IPS-11a (cell line): ENCODE results near the gene ALDH3B1.

ENCODE experiments used
- H3K4me3 ChIP-seq: one replicate; pipeline ENCODE4 v1.5.1; 2013; ENCODE audit warnings: low read depth, low read length, control low read depth

ALDH3B1 gene

DNA sequence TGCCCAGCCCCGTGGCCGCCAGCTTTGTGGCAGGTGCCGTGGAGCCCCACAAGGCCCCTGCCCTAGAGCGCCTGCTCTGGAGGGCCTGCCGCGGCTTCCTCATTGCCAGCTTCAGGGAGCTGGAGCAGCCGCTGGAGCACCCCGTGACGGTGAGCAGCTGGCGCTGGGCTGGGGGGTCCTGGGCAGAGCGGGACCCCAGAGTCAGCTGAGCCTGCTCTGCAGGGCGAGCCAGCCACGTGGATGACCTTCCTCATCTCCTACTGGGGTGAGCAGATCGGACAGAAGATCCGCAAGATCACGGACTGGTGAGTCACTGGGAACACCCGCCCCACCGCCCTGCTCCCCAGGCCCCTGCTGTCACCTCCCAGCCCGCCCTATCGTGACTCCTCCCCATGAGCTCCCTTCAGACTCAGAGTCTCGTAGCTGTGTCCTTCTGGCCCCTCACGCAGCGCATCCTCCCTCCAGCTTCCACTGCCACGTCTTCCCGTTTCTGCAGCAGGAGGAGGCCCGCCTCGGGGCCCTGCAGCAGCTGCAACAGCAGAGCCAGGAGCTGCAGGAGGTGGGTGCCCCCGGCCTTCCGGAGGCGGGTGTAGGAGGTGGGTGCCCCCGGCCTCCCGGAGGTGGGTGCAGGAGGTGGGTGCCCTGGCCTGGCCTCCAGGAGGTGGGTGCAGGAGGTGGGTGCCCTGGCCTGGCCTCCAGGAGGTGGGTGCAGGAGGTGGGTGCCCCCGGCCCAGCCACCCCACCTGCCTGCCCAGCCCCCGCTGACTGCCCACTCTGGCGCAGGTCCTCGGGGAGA lies 33.4 kb downstream of the ALDH3B1 start:
- H3K4me3 ChIP-seq = no peak overlapping the region

DNA sequence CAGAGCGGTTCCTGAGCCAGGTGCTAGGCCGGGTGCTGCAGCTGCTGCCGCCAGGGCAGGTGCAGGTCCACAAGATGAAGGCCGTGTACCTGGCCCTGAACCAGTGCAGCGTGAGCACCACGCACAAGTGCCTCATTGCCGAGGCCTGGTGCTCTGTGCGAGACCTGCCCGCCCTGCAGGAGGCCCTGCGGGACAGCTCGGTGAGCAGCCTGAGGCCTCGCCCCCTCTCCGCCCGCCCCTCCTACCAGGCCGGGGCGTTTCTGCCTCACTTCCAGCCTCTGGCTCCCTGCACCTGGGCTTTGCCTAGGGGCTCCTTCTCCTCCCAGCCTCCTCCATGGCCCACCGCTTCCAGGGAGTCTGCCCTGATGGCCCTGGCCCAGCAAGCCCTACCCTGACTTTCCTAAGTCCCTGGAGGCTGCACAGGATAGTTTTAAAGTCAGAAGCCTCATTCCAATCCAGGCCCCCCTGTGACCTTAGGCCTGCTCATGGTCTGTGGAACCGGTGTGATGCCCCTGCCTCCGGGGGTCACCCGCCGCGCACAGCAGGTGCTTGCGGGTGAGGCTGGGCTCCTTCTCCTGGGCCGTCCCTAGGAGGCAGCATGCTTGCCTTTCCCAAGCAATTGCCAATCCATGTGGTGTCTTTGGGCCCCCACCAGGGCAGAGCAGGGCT lies 34.2 kb downstream of the ALDH3B1 start:
- H3K4me3 ChIP-seq = no peak overlapping the region

DNA sequence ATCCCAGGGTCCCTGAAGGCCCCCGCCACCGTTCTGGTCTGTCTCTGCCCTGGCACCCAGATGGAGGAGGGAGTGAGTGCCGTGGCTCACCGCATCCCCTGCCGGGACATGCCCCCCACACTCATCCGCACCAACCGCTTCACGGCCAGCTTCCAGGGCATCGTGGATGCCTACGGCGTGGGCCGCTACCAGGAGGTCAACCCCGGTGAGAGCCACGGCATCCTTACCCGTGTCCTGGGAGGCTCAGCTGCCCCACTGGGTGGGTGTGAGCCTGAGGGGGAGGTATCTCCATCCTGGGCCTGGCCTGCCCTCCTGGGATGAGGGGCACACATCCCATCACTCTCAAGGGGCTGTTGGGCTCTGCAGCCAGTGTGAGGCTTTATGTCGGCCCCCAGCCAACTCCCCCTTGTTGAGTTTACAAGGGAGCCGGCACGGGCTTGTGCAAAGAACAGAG lies 34.8 kb downstream of the ALDH3B1 start:
- H3K4me3 ChIP-seq = no peak overlapping the region

DNA sequence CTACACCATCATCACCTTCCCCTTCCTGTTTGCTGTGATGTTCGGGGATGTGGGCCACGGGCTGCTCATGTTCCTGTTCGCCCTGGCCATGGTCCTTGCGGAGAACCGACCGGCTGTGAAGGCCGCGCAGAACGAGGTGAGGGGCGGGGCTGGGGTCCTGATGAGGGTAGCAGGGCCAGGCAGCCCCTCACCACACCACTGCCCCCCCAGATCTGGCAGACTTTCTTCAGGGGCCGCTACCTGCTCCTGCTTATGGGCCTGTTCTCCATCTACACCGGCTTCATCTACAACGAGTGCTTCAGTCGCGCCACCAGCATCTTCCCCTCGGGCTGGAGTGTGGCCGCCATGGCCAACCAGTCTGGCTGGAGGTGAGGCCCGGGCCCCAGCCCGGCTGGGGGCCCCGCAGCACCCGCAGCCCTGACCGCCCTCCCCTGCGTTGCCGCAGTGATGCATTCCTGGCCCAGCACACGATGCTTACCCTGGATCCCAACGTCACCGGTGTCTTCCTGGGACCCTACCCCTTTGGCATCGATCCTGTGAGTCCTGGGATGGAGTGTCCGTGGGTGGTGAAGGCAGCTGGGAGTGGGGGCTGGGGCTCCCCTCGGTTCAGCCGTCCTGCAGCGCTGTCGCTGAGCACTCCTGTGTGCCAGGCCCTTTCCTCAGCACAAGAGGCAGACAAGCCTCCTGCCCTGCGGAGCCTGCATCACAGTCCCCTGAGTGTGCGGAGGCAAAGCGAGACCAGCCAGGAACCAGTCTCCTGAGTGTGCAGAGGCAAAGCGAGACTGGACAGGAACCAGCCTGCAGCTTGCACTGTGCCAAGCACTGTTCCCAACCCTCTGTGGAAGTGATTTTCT lies 37.5 kb downstream of the ALDH3B1 start:
- H3K4me3 ChIP-seq = no peak overlapping the region

DNA sequence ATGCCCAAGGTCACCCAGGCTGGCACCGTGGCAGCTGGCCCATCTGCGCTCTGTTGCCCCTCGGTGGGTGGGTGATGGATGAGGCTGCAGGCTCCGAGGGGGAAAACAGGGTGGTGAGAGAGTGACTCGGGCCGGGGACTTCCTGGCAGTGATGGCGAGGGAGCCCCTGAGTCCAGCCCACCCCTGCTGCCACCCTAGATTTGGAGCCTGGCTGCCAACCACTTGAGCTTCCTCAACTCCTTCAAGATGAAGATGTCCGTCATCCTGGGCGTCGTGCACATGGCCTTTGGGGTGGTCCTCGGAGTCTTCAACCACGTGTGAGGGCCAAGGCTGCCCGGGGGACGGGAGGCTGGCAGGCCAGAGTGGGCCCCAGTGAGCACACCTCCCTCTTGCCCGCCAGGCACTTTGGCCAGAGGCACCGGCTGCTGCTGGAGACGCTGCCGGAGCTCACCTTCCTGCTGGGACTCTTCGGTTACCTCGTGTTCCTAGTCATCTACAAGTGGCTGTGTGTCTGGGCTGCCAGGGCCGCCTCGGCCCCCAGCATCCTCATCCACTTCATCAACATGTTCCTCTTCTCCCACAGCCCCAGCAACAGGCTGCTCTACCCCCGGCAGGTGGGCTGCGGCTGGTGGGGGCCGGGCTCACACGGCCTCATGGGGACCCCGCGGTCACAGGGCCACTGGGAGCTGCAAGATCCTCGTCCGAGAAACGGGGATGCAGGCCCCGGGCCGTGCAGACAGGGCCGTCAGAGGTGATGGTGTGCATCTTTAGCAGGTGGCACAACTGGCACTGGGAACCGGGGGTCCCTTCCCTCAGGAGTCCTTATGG lies 38.8 kb downstream of the ALDH3B1 start:
- H3K4me3 ChIP-seq = no peak overlapping the region

DNA sequence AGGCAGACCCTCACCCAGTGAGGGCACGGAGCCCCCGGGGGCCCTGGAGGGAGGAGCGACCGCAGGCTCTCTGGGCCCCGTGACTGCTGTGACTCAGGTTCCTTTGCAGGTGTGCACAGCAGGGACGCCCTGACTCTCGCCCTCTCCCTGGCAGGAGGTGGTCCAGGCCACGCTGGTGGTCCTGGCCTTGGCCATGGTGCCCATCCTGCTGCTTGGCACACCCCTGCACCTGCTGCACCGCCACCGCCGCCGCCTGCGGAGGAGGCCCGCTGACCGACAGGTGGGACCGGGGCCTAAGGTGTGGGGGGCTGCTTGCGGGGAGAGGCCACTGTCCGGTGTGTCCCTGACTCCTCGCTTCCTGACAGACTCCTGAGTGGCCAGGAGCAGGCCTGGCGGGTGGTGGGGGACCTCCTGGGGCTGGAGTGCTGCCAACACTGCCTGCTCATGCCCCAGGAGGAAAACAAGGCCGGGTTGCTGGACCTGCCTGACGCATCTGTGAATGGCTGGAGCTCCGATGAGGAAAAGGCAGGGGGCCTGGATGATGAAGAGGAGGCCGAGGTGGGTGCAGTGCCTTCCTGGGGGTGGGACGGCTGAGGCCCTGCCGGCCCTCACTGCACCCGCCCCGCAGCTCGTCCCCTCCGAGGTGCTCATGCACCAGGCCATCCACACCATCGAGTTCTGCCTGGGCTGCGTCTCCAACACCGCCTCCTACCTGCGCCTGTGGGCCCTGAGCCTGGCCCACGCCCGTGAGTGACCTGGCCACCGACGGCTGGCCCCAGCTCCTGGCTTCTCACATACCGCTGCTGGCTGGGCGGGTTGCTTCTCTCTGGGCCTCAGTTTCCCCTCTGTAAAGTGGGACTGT lies 39.6 kb downstream of the ALDH3B1 start:
- no peak overlapping the region for H3K4me3 ChIP-seq

DNA sequence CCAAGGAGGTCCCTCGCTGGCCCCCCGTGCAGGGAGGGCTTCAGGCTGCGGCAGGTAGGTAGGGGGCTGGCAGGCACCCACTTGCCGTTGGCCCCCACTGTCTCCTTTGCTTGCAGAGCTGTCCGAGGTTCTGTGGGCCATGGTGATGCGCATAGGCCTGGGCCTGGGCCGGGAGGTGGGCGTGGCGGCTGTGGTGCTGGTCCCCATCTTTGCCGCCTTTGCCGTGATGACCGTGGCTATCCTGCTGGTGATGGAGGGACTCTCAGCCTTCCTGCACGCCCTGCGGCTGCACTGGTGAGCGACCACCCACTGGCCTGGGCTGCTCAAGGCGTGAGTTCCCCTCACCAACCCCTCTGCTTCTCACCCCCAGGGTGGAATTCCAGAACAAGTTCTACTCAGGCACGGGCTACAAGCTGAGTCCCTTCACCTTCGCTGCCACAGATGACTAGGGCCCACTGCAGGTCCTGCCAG lies 40.3 kb downstream of the ALDH3B1 start:
- H3K4me3 ChIP-seq = no peak overlapping the region

DNA sequence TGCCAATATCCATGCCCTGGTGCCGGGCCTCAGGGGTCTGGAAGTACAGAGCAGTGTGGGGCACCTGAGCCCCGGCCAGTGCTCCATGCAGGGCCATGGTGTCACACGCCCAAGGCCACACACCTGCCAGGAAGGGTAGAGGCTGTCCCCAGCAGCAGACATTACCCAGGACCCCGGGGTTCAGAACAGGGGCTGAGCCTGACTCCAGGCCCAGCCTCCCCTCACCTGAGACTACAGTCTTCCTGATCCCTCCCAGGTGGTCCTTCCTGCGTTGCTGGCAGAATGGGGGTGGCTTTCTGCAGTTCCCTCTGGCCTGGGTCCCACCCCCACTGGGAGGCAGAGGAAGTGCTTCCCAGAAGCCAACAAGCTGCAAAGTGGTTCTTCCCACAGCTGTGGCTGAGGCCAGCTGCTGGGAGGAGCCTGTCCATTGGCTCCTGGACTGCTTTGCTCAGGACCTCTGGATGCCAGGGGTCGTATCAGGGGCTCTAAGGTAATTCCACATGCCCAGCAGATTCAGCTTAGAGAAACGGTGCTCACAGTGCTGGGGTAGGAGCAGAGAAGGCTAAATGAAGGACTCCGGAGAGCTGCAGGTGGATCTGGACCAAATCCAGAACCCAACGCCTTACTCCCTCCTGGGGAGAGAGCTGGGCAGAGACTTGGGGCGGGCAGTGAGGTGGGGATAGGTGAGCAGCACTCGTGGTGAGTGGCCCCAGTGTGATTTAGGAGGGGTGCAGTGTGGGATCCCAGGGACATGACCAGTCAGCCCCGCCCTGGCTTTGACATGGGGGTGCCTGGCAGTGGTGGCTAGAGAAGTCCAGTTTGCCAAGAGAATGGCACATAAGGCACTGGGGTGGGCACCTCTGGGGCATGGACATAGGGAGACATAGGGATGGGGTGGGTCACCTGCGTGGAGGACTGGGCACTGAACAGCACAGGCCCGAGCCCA lies 41.3 kb downstream of the ALDH3B1 start:
- H3K4me3 ChIP-seq = no peak overlapping the region

DNA sequence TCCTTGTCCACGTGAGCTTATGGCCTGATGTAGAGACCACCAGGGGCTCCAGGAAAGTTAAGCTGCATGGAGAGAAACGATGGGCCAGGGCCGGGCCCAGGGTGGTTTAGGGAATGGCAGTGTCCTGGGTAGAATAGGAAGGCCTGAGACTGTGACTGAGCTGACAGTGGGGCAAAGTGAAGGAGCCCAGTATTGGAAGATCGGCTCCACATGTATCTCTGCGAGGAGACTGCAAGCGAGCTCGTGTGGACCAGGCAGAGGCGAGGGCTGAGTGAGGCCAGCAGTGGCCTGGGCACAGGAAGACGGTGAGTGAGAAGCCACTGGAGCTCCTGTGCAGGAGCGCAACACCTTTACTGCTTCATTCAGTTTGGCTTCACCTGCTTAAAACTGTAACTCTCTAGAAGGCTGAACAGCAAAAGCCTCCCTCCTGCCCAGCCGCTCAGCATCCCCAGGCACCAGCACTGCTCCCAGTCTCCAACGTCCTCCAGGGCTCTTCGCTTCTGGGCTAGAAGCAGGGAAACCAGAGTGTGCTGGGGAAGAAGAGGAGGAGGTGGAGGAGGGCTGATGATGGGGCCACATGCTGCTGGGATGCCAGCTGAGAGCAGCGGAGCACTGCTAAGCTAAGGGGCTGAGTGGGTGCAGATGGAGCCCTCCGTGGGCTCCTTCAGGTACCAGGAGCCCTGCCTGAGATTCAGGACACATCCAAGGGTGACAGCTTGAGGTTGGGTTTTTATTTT lies 42.2 kb downstream of the ALDH3B1 start:
- no peak overlapping the region for H3K4me3 ChIP-seq

DNA sequence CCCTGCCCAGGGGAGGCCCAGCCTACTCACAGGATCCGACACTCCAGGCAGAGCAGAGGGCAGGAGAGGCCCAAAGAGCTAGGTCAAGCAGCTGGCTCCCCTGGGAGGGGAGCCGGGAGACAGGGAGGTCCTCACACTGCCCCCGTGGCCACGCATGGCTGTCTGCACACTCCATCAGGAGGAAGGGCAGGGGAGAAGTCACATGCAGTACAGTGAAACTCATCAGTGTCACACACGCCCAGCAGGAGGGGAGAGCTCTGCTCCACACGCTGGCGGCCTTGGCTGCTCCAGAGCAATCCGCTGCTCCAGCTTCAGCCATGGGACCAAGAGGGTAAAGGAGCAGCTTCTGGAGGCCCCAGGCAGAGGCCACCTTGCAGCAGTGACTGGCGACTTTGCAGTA lies 43.0 kb downstream of the ALDH3B1 start:
- no peak overlapping the region for H3K4me3 ChIP-seq

DNA sequence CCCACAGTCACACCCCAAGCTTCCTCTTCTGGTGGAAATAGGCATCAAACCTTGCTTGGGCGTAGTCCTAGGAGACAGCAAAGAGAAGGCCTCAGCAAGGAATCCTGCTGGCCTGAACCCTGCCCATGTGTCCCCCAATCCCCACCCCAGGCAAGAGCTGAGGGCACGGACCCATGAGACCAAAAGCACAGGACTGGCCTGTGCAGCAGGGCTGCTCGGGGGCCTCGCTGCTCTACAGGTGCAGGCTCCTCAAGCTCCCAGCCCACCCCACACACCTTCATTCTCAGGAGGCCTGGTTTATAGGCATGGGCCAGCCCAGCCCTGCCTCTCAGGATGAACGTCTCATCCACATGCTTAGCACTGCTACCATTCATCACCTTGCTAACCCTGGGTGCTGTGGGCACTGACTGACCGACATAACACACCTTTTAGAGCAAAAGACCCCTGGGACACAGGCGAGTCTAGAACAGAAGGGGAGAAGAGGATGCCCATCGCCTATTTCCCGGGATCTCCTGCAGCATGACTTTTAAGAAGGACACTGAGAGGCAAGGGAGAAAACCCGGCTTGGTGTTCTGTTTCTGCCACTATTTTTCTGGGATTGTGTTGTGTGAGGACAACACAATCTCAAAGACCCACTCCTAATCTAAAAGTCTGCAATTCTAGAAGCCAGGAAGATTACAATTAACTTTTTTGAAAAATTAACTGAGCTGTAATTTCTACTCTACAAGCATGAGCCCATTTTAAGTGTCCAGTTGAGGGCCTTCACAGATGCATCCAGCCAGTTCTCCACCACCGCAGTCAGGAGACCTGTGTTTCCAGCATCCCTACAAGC lies 44.1 kb downstream of the ALDH3B1 start:
- no peak overlapping the region for H3K4me3 ChIP-seq

DNA sequence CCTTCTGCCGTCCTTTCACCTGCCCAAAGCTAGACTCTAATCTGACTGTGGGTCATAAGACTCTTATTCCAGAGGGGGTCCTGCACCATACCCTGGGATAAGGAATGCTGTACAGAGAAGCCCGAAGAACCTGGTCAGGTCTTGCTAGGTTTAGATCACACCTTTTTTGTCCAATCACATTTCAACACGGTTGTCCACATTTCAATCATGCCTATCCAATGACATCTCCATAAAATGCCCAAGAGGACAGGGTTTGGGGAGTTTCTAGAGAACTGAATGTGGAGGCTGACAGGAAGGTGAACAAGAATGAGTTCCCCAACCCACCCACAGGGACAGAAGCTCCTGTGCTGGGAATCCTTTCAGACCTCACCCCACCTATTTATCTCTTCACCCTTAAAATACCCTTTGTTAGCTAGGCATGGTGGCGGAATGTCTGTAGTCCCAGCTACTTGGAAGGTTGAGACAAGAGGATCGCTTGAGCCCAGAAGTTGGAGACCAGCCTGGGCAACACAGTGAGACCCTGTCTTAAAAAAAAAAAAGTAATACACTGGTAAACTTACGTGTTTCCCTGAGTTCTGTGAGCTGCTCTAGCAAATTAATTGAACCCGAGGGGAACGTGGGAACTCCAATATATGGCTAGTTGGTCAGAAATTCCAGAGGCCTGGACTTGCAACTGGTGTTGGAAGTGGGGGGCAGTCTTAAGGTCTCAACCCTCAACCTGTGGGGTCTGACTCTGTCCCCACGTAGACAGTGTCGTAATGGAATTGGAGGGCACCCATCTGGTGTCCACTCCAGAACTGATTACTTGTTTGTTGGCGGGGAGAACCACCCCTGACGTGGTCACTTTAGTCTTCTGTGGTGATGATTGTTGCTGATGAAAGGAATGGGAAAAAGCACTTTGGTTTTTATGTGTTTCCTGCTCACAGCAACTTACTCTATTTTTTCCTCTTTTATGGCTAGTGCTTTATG lies 46.5 kb downstream of the ALDH3B1 start:
- H3K4me3 ChIP-seq = no peak overlapping the region

DNA sequence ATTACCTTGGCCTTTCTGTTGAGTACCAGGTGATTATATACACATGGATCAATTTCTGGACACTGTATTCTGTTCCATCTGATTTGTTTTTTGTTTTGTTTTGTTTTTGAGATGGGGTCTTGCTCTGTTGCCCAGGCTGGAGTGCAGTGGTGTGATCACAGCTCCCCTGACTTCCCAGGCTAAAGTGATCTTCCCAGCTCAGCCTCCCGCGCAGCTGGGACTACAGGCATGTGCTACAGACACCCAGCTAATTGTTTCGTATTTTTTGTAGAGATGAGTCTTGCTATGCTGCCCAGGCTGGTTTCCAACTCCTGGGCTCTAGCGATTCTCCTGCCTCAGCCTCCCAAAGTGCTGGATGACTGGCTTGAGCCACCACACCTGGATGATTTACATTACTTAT lies 47.7 kb downstream of the ALDH3B1 start:
- no peak overlapping the region for H3K4me3 ChIP-seq

DNA sequence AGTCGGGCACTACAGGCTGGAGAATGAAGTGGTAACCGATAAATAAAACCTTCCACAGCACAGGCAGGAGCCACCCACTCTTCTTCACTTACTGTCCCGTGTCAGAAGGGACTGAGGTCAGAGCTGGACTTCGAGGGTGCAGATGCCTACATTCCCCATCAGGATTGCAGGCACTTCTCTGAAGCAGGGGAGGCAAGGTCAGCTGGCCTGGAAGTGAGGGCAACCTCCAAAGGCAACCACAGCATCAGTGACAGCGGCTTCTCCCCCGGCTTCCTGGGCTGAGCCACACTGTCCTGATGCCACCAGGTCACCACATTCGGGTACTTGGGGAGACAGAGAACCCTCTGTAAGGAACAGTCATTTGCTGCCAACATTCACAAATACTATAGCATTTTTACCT lies 51.4 kb downstream of the ALDH3B1 start:
- H3K4me3 ChIP-seq = no peak overlapping the region

DNA sequence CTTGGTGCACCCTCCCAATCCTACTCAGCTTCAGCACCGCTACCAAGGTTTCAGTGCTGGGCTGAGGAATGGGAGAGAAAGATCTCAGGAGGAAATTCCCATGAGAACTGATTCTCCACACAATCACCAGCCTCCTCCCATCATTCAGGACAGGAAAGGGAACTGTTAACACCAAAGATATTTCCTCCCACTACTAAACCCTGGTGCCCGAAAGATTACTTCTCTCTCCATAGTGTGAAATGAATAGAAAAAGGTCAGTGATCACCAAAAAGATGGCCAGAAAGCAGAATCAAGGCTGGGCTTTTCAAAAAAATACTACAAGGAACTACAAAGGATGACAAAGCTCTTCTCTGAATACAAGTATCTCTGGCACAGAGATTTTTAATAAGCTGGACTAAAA lies 54.8 kb downstream of the ALDH3B1 start:
- H3K4me3 ChIP-seq = no peak overlapping the region

DNA sequence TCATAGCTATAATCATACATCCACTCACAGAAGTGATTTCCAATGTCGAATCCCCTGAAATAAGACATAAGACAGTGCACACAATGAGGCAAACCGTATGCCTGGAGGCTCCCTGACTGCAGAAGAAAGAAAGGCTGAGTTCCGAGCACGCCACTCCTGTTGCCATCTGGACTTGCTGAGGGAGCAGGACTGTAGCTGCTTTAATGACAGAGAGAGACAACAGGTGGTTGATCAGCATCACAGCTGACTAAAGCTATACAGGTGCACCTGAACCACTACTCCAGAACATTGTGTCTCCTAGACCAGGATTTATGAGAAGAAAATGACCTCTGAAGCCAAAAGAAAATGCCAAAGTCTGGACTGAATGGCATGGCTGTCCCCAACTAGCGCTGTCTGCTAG lies 55.7 kb downstream of the ALDH3B1 start:
- H3K4me3 ChIP-seq = no peak overlapping the region
